ENCODE data around the gene MESP2.
"Not testable (repeated sequence)": the region's sequence is repeated elsewhere in the genome, so short reads cannot be mapped to it uniquely, and the experiment has no call there.

Gene MESP2

DNA sequence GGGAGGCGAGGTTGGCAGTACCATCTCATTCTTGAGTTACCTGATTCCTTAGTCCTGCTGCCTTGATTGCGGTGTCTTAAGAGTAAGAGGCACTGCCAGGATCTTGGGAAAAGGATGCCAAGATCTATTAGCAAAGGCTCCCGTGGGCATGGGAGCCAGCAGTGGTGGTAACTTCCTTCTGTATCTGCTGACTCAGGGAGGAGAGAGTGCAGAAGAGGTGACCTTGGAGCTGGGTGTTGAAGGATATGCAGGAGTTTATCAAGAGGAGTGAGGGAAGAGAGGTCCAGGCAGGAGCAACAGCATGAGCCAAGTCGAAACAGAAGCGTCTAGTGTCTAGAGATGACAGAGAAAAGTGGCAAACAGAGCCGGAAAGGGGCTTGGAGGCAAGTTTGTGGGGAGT lies 4.5 kb downstream of the MESP2 start:
- DNase-seq (ENCODE audit: low read depth, low spot score) = no peak

DNA sequence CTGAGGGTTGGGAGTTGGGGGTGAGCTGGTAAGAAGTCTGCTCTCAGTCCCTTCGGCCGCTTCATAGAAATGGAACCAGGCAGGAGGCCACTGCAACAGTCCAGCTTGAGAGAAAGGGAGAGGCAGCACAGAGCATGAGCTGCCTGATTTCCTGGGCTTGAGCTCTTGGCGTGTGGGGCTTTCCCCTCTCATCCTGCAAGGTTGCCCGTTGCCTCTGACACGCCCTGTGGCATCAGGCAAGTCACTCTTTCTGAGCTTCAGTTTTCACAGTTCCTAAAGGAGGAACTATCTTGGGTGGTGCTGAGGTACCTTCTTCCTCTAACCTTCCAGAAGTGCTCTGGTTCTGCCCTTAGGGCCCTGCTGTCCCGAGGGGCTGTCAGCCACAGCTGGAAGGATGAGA lies 4.9 kb downstream of the MESP2 start:
- no peak for DNase-seq (ENCODE audit: low read depth, low spot score)

- DNase-seq (ENCODE audit: low read depth, low spot score) = no peak
Measured at GRCh38 chr15:89781891-89782618, 5.9 kb downstream of the MESP2 start.

- not testable (repeated sequence) for DNase-seq (ENCODE audit: low read depth, low spot score)
Measured at GRCh38 chr15:89782619-89782950, 6.5 kb downstream of the MESP2 start.

DNA sequence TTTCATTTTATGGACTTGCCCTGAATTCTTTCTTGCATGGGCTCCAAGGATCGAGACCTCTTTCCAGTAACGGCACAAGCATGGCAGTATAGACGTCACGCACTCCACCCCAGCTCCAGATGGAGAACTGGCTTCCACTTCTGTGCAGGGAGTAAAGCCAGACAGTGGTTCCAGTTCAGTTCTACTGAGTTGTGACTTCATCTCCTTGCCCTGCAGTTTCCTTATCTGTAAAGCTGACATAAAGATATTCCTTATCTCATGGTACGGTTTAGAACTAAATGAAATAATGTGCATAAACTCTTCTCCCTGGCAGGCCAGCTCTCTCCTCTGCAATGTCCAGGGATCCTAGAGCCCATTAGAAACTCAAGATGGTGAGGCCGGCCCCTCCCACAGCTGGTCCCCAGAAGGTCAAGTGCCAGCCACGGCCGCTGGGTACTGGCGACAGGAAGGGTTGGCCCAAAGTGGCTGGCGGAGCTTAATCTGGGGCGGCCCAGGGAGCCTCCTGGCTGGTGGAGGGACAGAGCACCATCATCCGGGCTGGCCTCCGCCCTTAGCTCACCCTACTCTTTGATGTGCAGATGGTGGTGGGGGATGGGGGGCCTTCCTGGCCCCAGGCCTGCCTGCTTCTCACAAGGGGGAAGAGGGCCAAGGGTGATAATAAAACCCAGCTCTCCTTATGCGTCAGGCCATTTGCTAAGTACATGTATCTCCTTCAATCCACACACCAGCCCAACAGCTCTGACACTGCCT lies 7.2 kb downstream of the MESP2 start:
- DNase-seq (ENCODE audit: low read depth, low spot score) = no peak

DNA sequence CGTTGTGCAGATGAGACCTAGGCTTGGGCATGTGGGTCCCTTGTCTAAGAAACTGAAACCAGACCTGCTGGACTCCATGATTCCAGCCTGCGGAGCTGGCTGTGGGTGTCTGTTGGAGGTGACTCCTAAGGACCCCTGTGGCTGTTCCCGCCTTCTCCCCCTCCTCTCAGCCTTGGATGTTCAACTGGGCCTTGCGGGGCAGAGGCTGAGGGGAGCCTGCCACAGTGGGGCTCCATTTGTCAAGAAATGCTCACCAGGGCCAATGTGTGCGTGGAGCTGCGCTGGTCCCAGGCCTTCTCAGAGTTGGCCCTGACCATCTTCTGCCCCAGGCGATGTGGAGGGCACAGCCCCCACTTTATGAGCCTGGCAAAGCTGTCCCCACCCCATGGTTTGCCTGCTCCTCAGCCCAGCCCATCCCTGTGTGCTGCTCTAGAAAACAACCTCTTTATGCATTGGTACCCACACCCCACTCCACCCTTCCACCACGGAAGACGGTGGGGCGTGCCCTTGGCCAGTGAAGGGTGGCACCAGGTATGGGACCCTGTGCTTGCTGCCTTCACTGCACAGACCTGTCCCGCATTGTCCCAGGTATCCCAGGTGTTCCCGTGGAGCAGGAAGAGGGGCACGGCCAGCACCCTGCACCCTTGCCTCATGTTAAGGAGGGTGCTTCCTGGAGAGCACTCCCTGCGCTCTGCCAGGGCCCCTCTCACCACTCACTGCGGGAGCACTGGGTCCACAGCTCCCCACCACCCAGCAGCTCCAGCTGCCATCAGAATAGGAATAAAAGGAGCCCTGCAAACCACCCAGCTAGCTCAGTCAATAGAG lies 7.9 kb downstream of the MESP2 start:
- DNase-seq (ENCODE audit: low read depth, low spot score) = no peak

DNA sequence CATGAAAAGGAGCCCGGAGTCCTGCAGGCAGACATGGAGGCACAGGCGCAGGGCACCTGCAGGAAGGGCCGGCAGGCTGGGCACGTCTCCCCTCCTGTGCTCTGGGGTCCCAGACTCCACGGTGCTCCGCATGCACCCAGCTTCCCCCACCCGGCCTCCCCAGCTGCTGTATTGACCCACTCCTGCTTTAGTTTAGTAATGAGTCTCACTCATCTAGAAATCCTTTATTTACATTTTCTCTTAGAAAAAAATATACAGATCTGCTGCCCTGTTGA lies 8.5 kb downstream of the MESP2 start:
- no peak for DNase-seq (ENCODE audit: low read depth, low spot score)

- DNase-seq (ENCODE audit: low read depth, low spot score) = no peak
Measured at GRCh38 chr15:89785064-89785773, 9.1 kb downstream of the MESP2 start.

DNA sequence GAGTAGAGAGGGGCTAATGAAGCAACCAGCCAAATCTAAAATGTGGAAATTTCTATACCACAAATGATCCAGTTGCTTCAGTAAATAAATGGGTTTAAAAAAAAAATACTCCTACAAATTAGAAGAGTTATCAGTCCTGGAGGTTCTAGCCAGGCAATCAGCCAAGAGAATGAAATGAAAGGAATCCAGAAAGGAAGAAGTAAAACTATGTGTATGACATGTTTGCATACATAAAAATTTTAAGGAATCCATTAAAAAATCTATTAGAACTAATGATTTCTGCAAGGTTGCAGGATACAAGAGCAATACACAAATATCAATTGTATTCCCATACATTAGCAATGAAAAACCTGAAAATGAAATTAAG lies 9.6 kb downstream of the MESP2 start:
- DNase-seq (ENCODE audit: low read depth, low spot score) = no peak

DNA sequence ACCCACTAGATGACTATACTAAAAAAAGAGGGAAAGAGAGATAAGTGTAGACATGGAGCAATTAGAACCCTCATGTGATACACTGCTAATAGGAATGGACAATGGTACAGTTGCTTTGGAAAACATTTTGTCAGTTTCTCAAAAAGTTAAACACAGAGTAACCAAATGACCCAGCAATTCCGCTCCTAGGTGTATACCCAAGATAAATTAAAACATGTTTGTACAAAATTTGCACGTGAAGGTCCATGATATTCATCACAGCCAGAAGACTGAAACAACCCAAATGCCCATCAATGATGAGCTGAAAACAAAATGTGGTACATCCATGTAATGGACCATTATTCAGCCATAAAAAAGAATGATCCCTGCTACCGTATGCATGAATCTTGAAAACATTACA lies 11.8 kb downstream of the MESP2 start:
- DNase-seq (ENCODE audit: low read depth, low spot score) = no peak

DNA sequence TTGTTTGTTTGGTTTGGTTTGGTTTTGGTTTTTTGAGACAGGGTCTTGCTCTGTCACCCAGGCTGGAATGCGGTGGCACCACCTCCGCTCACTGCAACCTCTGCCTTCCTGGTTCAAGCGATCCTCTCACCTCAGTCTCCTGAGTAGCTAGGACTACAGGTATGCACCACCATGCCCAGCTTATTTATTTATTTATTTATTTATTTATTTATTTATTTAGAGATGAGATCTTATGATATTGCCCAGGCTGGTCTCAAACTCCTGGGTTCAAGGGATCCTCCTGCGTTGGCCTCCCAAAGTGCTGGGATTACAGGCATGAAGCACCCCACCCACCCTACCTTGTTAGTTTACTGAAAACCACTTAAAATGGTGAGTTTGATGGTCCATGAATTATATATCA lies 12.5 kb downstream of the MESP2 start:
- DNase-seq (ENCODE audit: low read depth, low spot score) = not testable (repeated sequence)

DNA sequence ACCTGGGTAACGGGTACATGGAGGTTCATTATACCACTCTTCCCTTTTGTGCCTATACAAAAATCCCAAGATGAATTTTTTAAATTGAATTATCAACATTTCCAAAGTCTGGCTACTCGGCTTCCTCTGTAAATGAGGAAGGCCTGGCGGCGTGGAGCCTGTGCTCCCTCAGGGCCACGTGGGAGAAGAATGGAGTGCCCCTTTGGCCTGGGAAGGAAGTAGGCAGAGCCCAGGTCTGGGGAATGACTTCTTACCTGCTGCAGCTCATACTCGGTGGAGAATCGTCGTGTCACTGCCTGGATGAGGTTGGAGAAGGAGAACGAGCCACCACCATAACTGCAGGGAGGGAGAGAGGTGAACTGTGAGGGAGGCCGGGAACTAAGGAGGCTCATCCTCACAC lies 14.1 kb downstream of the MESP2 start:
- DNase-seq (ENCODE audit: low read depth, low spot score) = no peak

GRCh38 chr15:89790661-89791060 lies 14.5 kb downstream of the MESP2 start:
- no peak for DNase-seq (ENCODE audit: low read depth, low spot score)

- no peak for DNase-seq (ENCODE audit: low read depth, low spot score)
Measured at GRCh38 chr15:89792106-89792805, 16.1 kb downstream of the MESP2 start.

- DNase-seq (ENCODE audit: low read depth, low spot score) = peak; percentile 79
Measured at GRCh38 chr15:89794627-89795241, 18.6 kb downstream of the MESP2 start.

GRCh38 chr15:89795996-89796395 lies 19.9 kb downstream of the MESP2 start:
- DNase-seq (ENCODE audit: low read depth, low spot score) = no peak

DNA sequence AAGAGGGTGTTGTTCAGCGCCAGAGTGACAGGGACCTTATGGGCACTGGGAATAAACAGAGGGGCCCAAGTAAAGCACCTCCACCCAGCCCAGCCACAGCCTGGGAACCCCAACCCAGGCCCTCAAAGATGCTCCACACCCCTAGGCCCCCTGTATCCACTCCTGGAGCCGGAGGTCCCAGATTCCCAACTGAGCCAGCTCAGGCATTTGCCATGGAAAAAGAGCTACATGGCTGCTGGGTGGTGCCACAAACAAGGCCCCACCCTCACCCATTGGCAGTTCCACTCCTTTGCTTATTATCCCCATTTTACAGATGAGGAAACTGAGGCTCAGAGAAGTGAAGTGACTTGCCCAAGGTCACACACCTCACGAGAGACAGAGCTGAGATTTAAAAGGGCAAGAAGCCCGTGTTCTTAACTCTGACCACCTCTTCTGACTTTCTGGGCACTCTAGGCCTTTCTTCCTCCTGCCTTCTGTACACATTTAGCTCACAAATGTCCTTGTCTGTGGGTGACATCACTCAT lies 21.6 kb downstream of the MESP2 start:
- DNase-seq (ENCODE audit: low read depth, low spot score) = no peak

DNA sequence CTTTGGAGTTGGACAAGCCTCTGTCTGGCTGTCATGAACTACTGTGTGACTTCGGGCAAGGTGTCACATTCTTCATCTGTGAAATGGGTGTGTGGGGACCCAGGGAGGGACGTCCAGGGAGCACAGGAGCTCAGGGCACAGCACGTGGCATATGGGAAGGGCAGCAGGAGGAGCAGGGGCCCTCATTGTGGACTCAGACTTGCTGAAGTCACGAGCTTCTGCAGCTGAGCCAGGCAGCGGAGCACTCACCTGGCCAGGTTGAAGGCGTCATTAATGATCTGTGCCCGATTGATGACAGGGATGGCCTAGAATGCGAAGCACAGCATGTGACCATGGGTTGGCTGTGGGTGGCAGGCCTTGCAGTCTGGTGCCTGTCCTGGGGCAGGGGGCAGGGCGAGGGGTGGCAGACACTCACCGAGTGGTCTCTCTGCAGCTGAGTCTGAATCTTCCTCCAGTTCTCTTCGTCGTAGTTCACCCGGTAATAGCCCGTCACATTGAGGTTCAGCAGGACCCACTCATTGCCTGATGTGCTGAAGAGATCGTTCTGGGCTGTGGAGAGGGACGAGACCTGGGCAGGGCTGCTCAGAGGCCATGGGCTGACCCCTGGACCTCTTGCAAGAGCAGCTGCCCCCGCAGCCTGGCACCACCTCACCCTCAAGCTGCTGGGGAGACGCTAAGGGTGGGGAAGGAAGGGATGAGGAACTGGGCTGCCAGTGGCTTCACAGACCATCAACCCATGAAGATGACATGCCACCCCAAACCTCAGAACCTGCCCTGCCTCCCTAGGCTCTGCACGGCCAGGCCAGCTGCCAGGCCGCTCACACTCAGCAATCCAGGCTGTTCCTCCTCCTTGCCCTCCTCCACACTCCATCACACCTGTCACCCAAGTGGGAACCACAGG lies 23.1 kb downstream of the MESP2 start:
- DNase-seq (ENCODE audit: low read depth, low spot score) = no peak

GRCh38 chr15:89799918-89800498 lies 23.9 kb downstream of the MESP2 start:
- no peak for DNase-seq (ENCODE audit: low read depth, low spot score)
